ENCODE measurements around the gene RARB.

RARB gene

DNA sequence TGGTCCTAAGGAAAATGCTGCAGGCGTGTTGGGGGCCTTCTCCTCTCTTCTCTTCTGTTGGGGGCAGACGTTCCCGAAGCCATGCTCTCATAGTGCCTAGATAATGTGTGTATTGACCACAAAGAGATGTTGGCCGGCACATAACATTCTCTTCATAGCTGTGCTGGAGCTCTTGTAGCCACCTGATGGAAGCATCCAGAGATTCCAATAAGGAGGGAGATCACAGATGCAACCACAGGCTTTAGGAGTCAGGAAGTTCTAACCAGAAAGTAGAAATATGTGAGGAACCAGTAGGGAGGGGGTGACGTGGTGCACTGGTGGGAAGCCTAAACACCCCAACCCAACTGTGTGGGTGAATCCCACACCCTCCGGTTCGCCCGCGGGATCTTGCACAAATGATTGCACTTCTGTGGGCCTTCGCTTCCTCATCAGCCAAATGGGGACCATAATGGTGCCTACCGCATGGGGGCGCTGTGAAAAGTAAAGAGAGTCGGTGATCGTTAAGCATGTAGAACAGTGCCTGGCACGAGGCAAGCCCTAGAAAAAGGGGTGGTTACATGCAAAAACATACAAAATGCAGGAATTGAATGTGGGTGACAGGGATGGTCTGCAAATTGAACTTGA lies 148.9 kb downstream of the RARB start:
- no peak for DNase-seq (ENCODE audit: low read depth in 2 of 2)

DNA sequence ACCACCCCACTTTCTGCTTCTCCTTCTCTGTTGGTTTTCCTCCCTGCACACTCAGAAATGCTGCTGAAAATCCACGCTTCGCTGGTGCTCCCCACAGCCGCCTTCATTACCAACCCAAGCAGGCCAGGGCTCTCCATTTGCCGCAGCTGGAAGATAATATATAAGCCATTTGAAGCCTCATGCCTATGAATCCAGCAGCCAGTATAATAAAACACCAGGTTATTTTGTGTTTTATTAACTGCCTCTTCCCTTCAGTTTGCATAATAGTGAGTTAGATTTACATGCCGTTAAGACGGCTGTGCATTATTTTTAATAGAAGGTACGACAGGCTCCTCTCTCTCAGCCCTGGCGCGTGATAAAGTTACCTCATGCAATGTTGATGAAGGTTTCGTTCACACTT lies 150.0 kb downstream of the RARB start:
- DNase-seq (ENCODE audit: low read depth in 2 of 2) = no peak

DNA sequence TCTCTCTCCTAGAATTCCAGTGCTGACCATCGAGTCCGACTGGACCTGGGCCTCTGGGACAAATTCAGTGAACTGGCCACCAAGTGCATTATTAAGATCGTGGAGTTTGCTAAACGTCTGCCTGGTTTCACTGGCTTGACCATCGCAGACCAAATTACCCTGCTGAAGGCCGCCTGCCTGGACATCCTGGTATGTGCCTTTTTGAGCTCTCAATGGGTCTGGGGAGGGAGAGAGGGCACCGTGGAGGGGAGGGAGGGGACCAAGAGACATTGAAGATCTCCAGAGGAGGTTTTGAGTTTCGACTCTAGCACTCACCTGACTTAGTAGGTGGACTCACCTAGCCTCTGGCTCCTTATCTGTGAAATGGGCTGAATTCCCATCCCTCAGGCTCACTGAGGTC lies 152.5 kb downstream of the RARB start:
- no peak for DNase-seq (ENCODE audit: low read depth in 2 of 2)

DNA sequence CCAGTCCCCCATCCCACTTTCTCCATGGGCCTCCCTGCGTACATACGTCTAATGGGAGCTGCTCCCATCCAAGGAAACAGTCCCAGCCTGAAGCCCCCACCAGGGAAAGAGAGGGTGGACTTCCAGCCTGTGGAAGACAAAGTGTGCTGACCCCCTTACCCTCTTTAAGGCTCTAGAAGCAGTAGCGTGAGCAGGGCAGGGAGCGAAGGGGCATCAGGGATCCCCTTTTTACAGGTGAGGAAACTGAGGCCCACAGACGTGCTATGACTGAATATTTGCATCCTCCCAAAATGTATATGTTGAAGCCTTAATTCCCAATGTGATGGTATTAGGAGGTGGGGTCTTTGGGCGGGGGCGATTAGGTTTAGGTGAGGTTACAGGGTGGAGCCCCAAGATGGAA lies 153.3 kb downstream of the RARB start:
- DNase-seq (ENCODE audit: low read depth in 2 of 2) = no peak

DNA sequence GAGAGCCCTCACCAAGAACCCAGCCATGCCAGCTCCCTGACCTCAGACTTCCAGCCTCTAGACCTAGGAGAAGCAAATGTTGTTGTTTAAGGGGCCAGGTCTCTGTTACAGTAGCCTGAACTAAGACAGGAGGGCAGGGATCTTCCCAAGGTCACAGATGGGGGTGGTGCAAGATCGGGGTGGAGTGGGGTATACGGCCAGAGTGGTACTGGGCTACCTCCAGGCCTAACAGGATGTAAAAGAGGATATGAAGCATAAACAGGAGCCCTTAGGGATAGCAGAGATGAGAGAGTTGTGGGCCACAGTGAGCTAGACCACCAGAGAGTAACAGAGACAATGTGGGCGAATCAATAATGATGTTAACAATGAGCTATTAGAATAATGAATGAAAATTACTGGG lies 153.8 kb downstream of the RARB start:
- DNase-seq (ENCODE audit: low read depth in 2 of 2) = no peak

DNA sequence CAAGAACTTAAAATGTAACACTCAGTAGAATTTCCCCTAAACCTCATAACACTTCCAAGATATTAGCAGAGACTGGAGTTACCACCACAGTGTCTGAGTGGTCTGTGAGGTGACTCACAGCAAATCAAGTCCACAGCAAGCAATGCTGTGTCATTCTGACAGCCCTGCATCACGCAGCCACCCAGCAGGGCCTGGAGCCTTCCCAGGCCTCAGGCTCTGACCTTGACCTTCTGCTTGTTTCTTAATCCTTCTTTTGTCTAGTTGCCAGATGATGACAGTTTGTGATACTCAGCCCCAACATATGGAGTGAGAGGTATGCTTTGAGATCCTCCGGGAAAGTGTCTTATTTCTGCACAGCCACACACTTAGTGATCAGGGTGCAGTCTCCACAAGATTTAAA lies 154.2 kb downstream of the RARB start:
- no peak for DNase-seq (ENCODE audit: low read depth in 2 of 2)

DNA sequence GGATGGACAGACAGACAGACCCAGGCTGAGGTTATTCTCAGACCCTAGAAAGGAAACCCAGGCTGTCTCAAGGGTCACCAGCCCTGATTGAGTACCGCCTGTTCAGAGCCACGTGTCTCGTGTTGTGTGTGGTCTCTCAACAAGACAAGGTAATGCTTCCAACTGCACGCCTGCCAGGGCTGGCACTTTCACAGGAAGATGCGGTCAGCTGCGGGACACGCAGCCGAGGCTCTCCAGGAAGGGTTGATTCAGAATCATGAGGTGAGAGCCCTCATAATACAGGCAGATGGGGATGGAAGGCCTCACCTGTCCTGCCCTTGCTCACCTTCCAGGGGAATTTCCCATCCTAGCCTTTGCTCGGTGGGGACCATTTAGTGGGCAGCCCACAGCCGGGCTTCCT lies 155.3 kb downstream of the RARB start:
- no peak for DNase-seq (ENCODE audit: low read depth in 2 of 2)

DNA sequence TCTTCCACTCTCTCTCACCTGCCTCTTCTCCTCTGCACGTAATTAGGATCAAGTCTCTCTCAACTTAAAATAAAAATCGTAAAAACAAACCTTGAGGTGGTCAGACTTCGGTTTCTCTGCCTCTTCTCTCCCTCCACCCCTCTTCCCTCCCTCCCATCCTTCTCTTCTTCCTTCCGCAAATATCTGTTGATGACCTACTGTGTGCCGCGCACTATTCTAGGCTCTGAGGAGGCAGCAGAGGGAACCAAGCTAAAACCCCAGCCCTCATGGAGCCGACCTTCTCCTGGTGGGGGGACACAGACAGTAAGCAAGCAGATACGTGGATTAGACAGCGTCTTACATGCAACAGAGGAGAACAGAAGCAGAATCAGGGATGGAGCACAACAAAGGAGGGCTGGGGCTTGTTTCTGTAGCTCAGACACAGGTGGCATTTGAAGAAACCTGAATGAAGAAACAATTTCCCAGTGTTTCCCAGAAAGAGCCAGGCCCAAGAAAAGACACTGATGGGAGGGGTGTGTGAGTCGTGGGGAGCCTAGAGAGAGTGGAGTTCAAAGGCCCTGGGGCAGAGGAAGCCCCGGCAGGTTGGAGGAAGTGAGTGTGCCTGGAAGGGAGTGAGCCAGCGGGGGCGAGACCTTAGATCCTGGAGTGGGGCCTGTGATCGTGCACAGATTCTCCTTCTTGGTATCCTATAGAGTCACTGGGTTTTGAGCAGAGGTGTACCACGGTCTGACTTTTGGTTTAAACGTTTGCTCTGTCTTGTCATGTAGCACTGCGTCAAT lies 156.1 kb downstream of the RARB start:
- no peak for DNase-seq (ENCODE audit: low read depth in 2 of 2)

DNA sequence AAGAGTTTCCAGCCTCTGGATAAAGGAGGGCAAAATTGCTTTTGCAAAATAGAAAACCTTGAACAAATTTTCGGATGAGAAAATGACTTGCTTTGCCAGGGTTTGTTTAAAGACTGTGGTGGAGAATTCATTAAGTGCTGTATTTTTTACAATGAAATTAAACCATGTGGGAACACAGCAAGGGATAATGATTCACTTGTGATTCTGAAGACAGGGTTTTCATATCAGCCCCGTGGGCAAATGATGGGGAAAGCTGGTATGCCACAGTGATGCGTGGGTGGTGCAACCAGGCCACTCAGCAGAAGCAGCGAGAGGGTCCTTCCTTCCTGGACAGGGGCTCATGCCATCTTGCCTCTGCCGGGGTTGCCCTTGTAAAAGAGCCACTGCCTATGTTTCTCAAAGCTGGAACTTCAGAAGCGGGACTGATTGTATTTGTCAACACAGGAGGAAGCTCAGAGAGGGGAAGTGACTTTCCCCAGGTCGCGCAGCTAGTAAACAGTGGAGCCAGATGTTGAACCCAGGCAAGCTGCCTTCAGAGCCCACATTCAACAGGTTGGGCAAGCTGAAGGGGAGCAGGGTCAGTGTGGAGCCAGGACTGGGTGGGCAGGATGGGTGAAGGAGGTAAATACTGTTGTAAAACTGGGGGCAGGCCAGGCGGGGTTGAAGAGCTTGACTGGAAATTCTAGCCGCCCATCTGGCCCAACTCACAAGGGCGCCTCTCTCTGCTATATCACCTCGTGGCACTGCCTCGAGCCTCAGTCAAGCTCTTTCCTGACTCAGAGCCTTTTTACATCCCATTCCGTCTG lies 157.5 kb downstream of the RARB start:
- no peak for DNase-seq (ENCODE audit: low read depth in 2 of 2)

DNA sequence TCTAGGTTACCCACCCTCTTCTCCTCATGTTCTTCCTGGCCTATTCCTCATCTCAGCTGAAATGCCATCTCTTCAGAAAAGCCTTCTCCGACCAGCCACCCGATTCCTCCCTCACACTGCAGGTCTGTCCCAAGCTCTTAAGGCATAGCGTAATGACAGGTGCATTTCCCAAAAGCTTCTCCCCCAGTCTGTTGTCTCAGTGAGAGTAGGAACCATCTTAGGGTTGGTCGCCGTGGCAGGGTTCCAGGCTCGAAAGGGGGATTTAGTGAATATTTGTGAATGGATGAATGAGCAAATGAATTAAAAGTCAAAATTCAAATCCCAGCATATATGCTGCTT lies 158.1 kb downstream of the RARB start:
- no peak for DNase-seq (ENCODE audit: low read depth in 2 of 2)

DNA sequence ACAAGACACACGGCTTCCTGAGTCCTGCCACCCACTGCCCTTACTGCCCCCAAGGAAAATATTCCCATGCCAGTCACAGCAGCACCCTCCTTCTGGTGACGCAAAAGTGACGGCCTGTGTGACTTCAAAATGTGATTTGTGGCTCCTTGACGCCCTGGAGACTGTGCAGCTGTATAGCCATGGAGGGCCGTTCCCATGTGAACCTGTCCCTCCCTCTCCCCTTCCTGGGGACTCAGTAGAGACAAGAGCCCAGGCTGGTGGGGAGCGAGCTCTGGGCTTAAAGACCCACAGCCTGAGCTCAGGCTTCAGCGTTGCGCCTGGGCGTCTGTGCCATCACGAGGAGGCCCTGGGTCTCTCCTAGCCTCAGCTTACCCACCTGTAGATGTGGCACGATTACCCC lies 158.5 kb downstream of the RARB start:
- no peak for DNase-seq (ENCODE audit: low read depth in 2 of 2)

DNA sequence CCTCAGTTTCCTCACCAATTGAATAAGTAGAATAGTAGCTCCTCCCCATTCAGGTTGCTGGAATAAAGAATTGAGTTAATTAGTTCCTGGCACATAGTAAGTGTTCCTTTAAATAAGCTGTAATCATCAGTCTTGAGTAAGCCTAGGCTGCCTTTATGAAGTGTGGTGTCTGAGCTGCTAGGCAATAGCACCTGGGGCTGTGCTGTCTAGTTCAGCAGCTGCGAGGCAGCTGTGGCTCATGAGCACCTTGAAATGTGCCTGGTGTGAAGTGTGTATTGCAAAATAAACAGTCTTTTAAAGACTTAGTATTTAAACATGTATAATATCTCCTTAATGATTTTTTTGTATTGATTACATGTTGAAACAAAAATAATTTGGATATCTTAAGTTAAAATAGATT lies 159.0 kb downstream of the RARB start:
- DNase-seq (ENCODE audit: low read depth in 2 of 2) = no peak

DNA sequence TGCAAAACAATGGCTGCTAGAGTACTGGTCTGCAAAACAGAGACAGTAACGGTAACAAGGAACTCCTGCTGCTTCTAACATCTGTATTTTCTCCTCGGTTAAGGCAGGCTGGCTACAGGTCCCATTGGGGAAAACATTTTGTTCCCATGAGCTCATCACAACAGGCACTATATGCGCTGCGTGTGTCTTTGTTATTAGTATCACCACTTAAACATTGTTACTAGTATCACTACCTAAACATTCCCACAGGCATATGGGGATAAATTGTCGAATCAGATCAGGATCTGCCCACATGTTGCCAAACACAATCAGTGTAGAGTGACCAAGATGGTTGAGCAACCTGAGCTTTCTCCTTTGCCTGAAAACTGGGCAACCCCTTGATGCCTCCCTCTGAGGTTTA lies 159.5 kb downstream of the RARB start:
- no peak for DNase-seq (ENCODE audit: low read depth in 2 of 2)

DNA sequence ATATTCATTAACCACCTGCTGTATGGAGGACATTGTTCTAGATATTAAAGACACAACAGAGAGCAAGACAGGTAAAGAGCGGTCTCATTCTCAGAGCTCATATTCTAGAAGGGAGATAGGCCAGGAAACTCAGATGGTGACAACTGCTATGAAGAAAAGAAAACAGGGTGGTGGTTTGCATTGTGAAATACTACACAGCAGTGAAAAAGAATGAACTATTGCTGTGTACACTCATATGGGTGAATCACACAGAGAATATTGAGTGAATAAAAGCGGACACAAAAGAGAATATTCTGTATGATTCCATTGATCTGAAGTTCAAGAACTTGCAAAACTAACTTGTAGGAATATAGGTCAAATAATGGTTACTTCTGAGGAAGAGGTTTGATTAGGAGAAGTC lies 159.9 kb downstream of the RARB start:
- no peak for DNase-seq (ENCODE audit: low read depth in 2 of 2)

DNA sequence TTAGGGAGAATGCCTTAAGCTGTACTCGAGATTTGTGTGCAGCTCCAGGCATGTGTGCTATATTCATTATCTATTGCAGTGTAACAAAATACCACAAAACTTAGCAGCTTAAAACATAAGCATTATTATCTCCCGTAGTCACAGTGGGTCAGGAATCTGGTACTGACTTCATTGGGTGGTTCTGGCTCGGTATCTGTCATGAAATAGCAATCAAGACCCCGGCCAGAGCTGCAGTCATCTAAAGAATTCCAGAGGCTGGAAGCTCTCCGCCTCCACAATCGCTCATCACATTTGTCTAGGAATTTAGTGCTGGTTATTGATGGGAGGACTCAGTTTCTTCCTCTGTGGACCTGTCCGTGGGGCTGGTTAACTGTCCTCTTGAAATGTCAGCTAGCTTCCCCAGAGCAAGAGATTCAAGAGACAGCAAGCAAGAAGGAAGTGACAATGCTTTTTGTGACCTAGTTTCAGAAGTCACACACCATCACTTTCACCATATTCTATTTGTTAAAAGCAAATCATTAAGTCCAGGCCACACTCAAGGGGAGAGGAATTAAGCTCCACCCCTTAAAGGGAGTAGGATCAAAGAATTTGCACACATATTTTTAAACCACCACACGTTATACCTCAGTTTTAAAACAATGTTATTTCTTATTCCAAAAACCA lies 160.5 kb downstream of the RARB start:
- no peak for DNase-seq (ENCODE audit: low read depth in 2 of 2)

DNA sequence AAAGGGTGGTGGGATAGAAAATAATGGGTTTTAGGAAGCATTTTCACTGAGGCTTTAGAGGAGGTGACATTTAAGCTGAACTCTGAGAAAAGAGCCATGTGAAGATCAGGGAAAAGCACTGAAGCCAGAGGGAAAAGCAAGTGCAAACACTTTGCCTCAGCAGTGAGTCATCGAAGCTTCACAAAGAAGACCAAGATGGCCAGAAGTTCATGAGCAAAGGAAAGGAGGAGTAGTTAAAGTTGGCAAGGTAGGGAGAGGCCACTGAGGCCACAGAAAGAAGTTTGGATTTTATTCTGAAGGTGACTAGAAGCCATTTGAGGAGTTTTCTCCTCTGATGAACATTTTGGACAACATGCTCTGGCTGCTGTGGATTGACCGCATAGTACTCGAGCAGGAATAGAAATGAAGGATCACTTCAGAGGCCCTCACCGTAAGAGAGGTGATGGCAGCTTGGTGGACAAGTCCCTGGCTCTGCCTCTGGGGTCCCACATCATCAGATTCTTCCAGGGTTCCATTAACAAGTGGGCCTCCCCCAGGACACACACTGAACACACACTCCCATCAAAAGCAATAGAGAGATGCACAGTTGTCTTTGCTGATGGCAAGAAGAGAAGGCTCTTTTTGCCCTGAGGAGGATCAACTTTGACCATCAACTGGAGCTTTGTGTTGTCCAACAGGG lies 161.2 kb downstream of the RARB start:
- no peak for DNase-seq (ENCODE audit: low read depth in 2 of 2)

DNA sequence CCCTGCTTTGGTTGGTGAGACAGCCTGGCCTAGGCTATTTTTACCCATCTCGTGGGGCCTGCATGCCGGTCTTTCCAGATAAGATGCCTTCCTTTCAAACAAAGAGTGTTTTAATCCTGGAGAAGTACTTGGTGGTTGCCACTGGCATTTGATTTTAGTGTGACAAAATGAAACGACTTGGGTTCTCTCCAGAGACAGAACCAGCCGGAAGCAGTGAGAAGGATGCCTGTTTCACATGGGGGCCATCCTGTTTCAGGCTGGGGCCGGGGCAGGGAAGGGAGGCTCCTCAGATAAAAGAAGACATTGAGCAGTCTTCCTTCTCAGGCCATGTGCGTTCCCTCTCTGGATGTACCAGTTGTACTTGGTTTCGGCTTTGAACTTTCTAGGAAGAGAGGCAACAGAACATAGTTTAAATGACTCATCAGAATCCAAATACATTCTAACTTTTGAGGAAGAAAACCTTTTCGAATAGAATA lies 161.8 kb downstream of the RARB start:
- no peak for DNase-seq (ENCODE audit: low read depth in 2 of 2)

DNA sequence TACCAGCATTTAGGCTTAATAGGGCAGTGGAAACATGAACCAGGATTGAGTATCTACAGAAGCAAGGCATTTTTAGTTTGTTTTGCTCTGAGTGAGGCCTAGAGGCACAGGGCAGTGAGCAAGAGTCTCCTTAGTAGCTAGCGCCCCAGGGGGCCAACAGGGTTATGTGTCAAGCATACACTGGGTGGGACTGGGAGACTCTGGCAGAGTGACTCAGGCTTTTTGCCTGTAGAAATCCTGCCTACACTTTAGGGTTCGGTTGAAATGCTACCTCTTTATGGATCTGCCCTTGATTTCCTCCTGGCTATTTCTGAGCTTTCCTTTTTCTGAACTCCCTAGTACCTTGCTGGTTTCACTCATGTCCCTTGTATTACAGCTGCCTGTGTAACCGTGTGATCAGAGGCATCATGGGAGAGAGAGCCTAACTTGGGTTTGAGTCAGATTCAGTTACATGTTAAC lies 164.5 kb downstream of the RARB start:
- no peak for DNase-seq (ENCODE audit: low read depth in 2 of 2)

DNA sequence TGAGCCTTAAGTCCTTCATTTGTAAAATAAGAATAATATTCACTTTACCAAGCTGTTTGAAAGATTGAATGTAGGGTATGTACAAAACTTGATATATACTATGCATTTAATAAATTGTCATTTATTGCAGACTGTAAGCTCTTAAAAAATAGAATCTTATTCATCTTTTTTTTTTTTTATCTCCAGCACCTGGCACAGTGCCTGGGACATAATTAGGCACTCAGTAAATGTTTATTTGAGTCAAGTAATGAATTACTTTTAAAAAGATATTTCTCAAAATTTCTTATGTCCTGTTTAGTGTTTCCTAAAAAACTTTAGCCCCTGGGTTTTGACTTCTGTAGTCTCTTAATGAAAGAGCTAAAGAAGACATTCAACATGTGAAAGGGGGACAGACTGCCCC lies 164.9 kb downstream of the RARB start:
- DNase-seq (ENCODE audit: low read depth in 2 of 2) = no peak

DNA sequence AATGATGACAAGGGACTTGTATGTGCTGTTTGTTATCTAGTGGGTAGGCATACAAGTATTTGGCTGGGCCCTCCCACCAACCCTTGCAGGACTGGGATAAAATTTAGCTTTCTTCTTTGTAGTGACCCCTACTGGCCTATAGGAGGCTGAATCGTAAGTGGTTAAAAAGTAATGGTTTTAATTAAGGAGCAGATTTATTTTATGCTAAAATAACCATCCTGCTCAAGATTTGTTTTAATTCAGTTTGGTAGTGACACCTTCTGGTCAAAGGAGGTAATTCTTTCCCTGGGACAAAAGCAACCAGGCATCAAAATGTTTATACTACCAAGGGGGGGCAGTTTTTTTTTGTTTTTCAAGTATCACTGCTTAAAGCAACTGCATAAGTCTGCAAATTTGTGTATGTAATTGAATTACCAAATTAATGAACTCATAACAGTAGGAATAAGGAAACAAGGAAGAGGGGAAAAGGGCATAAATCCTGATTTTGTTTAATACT lies 166.0 kb downstream of the RARB start:
- DNase-seq (ENCODE audit: low read depth in 2 of 2) = no peak

DNA sequence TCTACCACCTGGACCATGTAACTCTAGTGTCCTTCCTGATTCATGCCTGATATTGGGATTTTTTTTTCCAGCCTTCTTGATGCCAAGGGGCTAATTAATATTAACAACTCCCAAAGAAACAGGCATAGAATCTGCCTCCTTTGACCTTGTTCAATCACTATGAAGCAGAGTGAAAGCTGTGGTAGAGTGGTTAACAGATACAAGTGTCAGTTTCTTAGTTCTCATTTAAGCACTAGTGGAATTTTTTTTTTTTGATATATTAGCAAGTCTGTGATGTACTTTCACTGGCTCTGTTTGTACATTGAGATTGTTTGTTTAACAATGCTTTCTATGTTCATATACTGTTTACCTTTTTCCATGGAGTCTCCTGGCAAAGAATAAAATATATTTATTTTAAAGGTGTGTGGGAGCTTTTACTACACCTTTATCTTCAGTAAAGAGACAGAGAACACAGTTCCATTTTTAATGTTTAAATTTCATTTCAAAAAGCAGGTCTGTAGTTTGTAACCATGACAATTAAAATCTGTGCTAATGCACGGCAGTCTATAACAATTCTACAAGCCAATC lies 169.6 kb downstream of the RARB start:
- DNase-seq (ENCODE audit: low read depth in 2 of 2) = no peak
